Activated T-cell treated with anti-CD3 and anti-CD28 coated beads, Interleukin-2, amount 50 U/mL, for 1 hour (primary cell): ENCODE measurements around the gene C1orf159.
A peak's percentile ranks its signal among the peaks of the same experiment; 100 is the strongest.
"Not testable (repeated sequence)": the region's sequence is repeated elsewhere in the genome, so short reads cannot be mapped to it uniquely, and the experiment has no call there.

Experiments
- DNase-seq: peaks from one replicate; pipeline ENCODE4 v3.0.0-alpha.2; 2020

C1orf159 gene

GRCh38 chr1:1148569-1148968 is 32.7 kb upstream of the C1orf159 start:
- no peak for DNase-seq

DNA sequence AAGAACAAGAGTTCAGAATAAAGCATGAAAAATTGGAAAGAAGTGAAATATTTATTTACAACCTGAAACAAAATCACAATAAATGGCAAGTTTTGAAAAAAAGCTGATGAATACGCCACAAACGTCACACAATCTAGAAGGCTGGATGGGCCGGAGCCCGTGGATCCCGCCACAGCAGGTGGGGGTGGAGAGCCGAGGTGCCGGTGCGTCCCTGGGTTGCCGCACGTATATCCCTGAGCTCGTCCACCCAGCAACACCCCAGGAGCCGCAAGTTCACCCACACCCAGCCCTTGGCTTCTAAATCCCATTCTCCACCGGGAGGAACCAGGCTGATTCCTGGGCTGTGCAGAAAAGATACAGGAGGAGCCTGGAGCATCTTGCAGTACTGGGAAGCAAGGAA is 32.2 kb upstream of the C1orf159 start:
- no peak for DNase-seq

DNA sequence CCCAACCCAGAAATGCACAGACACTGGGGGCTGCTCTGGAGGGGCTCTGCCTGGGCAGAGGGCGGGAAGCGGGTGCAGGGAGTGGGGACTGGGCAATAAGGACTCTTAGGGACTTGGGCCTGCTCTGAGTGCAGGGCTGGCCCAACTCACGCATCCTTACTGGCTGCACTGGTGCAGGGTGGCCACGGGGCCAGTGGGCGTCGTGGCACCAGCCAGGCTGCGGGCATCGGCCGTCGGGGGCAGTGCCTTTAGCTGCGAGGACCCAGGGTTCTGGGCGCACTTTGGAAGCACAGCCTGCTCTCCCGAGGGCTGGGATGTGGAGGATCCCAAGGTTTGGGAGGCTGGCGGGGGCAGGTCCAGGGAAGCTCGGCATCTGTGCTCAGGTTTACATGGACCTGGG is 30.7 kb upstream of the C1orf159 start:
- DNase-seq, result no peak

DNA sequence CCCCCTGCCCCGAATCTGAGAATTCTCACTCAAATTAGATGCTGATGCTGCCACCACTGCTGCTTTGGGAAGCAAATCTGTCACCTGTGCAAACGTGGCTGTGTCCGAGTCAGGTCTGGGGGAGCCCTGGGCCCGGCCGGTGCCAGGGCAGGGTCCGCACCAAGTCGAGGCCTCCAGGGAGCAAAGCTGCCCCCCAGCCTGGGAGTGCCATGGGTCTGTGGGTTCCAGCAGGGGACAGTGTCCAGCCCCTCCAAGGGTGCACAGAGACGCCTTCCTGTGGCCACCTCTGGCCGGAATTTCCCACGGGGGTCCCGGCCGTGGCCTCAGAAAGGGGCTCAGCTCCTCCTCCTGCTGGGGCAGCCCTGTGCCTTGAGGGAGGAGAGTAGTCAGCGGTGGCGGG is 30.1 kb upstream of the C1orf159 start:
- no peak for DNase-seq

DNA sequence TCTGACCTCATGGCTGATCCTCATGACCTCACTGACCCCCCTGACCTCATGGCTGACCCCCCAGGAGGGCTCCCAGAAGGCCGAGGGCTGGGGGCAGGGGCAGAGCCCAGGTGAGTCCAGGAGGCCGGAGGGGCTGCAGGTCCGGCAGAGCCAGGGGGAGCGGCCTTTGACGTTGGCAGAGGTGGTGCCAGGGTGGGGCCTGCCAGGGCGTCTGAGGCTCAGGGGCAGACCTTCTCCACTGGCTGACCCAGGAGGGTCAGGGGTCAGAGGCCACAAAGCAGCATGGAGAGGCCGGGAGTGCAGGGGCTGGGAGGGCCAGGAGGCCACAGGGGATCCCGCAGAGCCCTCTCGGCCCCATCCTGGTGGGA is 29.6 kb upstream of the C1orf159 start:
- DNase-seq, result no peak

- no peak for DNase-seq
Measured at GRCh38 chr1:1144843-1145546, 29.1 kb upstream of the C1orf159 start.

- DNase-seq, result peak; percentile 70
Measured at GRCh38 chr1:1144122-1144842, 28.4 kb upstream of the C1orf159 start.

DNA sequence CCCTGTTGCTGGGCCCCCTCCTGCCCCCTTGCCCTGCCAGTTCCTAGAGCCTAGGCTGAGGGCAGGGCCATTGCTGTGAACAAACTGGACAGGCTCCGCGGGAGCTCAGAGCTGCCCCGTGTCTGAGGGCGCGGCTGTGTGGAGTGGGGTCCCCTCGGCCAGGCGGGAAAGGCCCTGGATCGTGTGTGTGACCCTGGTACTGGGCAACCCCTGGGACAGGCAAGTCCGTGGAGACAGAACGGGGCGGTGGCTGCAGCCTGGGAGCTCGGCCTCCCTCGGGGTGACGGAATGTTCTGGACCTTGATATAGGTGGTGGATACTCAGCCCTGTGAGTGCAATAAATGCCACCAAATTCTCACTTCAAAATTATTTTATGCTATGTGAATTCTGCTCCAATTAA is 27.7 kb upstream of the C1orf159 start:
- no peak for DNase-seq

- DNase-seq, result no peak
Measured at GRCh38 chr1:1142844-1143243, 27.0 kb upstream of the C1orf159 start.

- not testable (repeated sequence) for DNase-seq
Measured at GRCh38 chr1:1142352-1142751, 26.5 kb upstream of the C1orf159 start.

GRCh38 chr1:1141911-1142250 is 26.0 kb upstream of the C1orf159 start:
- DNase-seq, result no peak

GRCh38 chr1:1141244-1141910 is 25.5 kb upstream of the C1orf159 start:
- no peak for DNase-seq

DNA sequence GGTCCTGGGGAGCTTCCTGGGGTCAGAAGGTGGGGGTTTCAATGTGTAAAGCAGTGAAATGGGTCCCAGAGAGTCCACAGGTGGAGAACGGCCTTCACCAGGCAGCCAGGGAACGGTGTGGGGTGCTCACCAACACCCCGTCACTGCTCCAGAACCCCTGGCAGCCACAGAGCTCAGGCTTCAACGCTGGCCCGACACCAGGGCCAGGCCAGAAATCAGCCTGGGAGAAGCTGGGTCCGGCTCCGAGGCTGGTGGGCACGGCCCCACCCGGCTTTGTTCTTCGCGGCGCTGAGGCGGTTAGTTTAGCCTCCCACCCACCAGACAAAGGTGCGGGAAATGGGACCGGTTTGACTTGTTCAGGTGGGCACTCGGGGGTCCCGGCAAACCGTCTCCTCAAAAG is 24.8 kb upstream of the C1orf159 start:
- DNase-seq, result no peak

DNA sequence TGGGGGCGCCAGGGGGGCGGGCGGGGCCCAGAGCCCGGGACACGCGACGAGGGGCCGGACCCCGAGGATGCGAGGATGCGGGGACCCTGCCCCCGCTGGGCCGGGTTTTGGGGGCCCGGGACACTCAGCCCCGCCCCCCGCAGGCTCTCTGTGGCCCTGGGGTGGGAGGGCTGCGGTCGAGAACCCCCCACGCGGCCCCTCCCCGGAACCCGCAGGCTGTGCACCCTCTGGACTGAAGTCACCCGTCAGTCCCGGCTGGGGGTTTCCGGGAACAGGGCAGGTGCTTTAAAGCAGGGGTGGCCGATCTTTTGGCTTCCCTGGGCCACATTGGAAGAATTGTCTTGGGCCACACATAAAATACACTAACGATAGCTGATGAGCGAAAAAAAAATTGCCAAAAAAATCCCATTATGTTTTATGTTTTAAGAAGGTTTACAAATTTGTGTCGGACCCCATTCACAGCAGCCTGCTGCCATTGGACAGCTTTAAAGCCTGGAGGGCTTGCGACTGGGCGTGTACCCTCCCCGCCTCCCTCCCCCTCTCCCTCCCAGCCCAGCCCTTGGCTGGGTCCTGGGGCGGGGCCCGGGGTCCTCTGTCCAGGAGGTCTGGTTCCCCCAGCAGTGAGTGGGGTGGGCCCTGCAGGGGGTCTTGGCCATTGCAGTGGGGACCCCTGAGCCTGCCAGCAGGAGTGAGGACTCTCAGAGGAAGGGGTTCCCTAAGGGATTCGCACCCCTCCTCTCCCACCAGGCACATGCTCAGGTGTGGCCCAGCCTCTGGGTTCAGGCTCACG is 21.6 kb upstream of the C1orf159 start:
- DNase-seq, result peak; percentile 73

GRCh38 chr1:1136547-1137230 is 20.8 kb upstream of the C1orf159 start:
- DNase-seq, result no peak

DNA sequence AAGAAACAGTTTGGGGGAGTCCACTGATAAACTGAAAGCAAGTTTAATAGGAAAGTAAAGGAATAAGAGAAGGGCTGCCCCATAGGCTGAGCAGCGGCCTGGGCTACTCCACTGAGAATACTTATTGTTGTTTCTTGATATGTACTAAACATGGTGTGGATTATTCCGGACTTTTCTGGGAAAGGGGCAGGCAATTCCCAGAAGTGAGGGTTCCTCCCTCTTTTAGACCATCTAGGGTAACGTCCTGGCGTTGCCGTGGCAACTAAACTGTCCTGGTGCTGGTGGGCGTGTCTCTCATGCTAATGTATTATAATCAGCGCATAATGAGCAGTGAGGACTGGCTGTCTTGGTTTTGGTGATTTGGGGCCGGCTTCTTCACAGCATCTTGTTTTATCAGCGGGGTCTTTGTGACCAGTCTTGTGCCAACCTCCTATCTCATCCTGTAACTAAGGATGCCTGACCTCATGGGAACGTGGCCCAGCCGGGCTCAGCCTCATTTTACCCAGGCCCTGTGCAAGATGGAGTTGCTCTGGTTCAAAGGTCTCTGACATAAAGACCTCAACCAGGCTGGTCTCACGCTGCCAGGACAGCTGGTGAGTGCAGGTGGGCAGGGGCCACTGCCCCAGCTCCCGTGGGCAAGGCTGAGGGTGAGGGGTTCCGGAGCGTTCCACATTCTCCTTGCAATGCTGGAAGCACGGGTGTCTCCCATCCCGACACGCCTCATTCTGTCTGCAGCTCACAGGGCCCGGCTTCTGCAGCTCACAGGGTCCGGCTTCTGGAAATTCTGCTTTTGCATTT is 19.6 kb upstream of the C1orf159 start:
- DNase-seq, result no peak

- DNase-seq, result no peak
Measured at GRCh38 chr1:1134300-1134970, 18.5 kb upstream of the C1orf159 start.

GRCh38 chr1:1132956-1133750 is 17.3 kb upstream of the C1orf159 start:
- no peak for DNase-seq

GRCh38 chr1:1132042-1132950 is 16.4 kb upstream of the C1orf159 start:
- DNase-seq, result no peak
